T-helper 9 cell (primary cell): ENCODE results near the gene PSTPIP1.

Source experiments
- DNase-seq: peaks from one replicate; pipeline ENCODE4 v3.0.0-alpha.2; 2020

The PSTPIP1 gene

GRCh38 chr15:77030928-77031375 lies 36.0 kb downstream of the PSTPIP1 start:
- no peak for DNase-seq

DNA sequence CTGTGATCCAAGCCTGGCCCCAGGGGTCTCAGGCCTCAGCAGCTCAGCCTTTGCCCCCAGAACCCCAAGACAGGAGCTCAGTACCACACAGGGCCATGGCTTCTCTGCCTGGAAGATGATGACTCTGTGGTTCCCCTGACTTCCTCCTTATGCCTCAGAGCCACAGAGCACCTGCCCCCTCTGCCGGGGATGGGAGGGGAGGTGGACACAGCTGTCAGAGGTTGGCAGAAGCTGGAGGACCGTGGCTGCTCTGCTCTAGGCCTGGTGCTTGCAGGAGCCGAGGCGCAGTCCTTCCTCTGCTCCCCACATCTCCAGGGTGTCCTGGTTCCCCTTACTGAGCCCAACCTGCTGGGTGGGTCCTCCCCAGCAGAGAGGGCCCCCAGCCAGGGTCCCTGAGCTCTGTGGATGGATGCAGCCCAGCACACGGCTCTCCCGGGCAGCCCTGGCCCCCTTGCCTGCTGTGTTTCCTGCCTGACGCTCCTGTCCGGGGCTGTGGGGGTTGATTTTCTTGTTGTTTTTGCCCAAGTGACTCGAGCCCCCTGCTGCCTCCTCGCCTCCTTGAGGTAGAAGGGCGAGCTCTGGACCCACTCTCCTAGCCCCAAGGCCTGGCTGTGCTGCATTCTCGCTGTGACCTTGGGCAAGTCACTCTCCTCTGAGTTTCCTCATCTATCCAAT lies 36.6 kb downstream of the PSTPIP1 start:
- DNase-seq = no peak

GRCh38 chr15:77032052-77032646 lies 37.2 kb downstream of the PSTPIP1 start:
- no peak for DNase-seq

- no peak for DNase-seq
Measured at GRCh38 chr15:77032647-77033416, 37.9 kb downstream of the PSTPIP1 start.

DNA sequence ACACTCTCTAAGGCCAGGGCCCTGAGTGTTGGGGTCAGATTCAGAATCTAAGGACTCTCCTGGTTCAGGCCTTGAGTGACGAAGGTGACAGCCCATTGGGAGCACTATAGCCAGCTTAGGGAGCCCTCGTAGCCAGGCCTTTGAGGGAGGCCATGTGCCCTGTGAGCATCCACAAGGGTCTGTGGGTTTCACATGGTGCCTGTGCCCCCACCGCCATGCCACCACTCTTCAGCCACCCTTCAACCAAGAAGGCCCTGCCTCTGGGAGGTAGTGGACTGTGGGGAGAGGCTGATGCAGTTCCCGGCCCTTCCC lies 38.4 kb downstream of the PSTPIP1 start:
- DNase-seq = no peak

DNA sequence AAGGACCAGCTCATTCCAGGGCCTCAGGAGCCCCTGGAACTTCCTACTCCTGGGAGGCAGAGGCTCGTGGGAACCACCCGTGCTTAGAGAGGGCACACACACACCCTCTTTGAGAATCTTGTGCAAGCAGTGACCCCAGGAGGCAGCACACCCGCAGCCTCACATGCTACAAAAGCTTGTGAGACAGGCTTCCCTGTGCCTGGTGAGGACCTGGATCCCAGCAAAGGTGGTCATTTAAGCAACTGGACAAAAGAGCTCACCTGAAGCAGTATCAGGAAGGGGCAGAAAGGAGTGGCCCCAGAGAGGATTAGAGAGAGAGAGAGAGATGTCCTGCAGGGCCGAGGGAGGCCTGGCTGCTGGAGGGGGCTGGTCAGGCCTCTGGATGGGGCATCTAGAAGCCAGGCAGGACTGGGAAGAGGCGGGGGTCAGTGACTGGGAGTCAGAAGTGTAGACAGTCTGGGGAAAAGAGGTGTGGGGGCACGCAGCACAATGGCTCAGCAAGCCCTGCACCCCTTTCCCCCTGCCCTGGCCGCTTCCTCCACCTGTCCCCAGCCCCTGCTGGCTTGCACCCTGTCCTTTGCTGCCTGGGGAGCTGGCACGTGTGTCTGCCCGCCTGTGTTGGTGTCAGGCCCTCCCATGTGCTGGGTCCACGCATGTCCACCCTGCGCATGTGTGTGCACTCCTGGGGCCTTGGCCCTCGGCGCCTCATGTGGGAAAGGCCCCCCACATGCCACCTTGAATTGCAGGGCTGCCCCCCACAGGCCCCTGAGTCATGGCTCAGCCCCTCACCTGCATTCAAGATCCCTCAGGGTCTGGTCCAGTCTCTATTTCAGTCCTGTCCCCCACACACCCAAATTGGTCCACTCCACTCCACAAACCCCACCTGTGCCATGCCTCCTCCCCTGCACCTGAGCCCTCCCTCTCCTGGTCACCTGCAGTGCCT lies 39.1 kb downstream of the PSTPIP1 start:
- DNase-seq = no peak

- peak; percentile 38 for DNase-seq
Measured at GRCh38 chr15:77034695-77035489, 40.0 kb downstream of the PSTPIP1 start.

DNA sequence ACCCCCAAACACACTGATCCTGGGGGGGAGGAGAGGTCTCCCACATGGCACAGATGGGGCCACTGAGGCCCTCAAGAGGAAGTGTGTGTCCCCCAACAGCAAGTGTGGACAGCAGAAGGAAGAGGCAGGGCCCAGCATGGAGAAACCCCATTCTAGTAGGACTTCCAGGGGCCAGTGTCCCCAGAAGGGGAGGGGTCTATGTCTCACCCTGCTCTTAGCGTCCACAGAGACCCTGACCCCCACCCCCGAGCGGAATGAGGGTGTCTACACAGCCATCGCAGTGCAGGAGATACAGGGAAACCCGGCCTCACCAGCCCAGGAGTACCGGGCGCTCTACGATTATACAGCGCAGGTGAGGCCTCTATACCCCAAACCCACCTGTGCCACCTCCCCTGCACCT lies 40.7 kb downstream of the PSTPIP1 start:
- no peak for DNase-seq

GRCh38 chr15:77035999-77036471 lies 41.1 kb downstream of the PSTPIP1 start:
- no peak for DNase-seq

GRCh38 chr15:77036537-77037387 lies 41.8 kb downstream of the PSTPIP1 start:
- DNase-seq = no peak

DNA sequence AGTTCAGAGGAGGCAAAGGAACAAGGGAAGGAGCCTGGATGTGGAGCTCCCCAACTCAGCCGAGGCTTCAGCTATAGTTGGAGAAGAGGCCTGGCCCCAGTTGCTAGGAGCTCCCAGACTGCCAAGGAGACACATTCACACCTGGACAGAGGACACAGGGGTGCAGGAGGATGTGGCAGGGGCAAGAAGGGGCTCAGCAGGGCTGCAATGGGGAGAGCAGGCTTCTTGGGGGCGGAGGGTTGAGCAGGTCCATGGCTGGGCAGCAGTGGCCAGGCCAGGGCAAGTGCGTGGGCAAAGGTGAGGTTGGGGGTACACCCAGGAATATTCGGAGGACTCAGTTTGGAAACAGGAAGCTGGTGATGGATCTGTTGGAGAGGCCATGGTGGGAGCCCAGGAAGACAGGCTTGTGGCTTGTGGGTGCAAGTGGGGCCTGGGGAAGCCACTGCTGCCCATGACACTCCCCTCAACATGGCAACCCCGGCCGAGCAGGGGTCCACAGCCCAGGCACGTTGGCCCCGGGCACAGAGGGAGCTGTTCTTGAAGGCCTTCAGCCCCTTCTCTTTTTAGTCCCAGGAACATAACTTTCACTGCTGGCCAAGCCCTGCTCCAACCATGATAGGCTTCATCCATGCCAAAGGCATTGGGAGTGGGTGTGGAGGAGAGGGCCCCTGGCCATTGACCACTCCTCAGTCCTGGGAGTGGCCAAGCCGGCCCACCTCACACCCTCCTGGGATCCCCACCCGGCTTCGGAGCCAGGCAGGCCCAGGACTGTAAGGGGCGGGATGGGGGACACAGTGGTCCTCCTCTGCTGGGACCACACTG lies 42.7 kb downstream of the PSTPIP1 start:
- DNase-seq = no peak

DNA sequence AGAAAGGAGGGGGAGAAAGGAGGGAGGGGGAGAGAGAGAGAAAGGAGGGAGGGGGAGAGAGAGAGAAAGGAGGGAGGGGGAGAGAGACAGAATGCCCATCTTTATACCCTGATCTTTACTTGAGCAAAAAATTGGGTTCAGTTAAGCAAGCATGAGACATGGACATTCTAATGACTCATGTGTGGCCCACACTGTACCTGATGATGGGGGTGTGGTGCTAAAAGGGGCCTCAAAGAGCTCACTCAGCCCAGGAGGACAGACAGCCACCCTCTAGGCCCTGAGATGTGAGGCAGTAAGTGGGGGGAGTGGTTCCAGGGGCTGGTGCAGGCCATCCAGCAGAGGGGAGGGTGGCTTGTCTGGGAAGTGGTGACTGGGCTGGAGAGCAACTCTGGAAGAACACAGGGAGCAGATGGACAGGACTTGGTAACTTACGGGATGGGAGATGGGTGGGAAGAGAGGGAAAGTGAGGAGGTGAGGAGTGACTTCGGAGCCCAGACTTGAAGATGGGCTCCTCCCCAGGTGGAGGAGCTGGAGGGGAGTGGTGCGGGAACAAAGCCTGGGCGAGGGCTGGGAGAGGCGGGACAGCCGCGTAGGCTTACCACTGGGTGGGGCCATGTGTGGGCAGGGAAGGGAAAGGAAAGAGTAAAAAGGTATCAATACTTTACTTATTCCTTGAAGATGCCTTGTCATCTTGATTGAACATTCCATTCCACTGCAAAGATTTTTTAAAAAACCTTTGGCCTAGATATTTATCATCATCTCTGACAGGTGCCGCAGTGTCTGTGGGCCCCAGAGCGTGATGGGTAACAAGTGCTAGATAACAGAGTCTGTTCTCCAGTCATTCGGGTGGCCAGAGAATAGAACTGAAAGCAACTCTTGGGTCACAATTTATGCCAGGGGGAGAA lies 43.6 kb downstream of the PSTPIP1 start:
- no peak for DNase-seq

DNA sequence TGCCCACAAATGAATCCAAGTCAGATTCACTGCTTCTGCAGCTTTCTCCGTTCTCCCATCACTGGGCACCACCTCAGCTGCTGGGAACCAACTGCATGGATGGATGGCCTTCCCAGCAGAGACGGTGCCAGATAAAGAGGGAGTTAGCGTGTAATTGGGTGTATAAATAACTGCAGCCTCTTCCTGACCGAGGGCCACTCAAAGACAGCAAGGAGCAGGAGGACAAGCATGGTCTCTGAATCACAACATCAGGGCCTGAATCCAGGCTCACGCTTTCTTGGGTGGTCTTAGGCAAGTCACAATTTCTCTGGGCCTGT lies 44.2 kb downstream of the PSTPIP1 start:
- no peak for DNase-seq

GRCh38 chr15:77039848-77040247 lies 44.9 kb downstream of the PSTPIP1 start:
- no peak for DNase-seq

DNA sequence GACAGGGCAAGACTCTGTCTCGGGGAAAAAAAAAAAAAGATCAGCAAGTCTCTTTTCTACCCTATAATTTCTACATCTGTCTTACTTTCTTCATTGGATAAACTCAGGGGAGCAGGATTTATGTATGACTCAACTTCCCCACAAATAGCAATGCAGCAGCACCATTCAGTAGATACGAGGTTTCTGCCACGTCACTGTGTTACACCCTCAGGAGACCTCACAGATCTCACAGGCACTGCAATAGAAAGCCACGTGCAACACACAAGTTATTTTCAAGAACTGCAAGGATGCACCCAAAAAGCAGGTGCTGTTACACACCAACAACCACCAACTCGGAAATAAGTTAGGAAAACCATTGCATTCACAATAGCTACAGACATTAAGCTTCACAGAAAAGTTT lies 45.7 kb downstream of the PSTPIP1 start:
- no peak for DNase-seq

- no peak for DNase-seq
Measured at GRCh38 chr15:77042245-77042919, 47.5 kb downstream of the PSTPIP1 start.

- no peak for DNase-seq
Measured at GRCh38 chr15:77042955-77043920, 48.3 kb downstream of the PSTPIP1 start.
